Measurements from ENCODE around the gene VAX1.

VAX1 gene

GRCh38 chr10:117139581-117140524, 1.8 kb upstream of the VAX1 start:
- DNase-seq (ENCODE audit: low spot score), result no peak
- no peak for TF ChIP-seq CTCF (IDR thresholded peaks at IDR 0.05; ENCODE audit: extremely low read depth, insufficient read depth, missing control alignments)
- in situ Hi-C loops (cut with MboI; ENCODE audit: low pct_unique_long_range_greater_than_20kb, low sequenced_read_pairs, unreplicated experiment), result no loop called here

GRCh38 chr10:117138838-117139580, 939 bp upstream of the VAX1 start:
- DNase-seq (ENCODE audit: low spot score), result no peak
- no peak for TF ChIP-seq CTCF (IDR thresholded peaks at IDR 0.05; ENCODE audit: extremely low read depth, insufficient read depth, missing control alignments)
- in situ Hi-C loops (cut with MboI; ENCODE audit: low pct_unique_long_range_greater_than_20kb, low sequenced_read_pairs, unreplicated experiment), result no loop called here

DNA sequence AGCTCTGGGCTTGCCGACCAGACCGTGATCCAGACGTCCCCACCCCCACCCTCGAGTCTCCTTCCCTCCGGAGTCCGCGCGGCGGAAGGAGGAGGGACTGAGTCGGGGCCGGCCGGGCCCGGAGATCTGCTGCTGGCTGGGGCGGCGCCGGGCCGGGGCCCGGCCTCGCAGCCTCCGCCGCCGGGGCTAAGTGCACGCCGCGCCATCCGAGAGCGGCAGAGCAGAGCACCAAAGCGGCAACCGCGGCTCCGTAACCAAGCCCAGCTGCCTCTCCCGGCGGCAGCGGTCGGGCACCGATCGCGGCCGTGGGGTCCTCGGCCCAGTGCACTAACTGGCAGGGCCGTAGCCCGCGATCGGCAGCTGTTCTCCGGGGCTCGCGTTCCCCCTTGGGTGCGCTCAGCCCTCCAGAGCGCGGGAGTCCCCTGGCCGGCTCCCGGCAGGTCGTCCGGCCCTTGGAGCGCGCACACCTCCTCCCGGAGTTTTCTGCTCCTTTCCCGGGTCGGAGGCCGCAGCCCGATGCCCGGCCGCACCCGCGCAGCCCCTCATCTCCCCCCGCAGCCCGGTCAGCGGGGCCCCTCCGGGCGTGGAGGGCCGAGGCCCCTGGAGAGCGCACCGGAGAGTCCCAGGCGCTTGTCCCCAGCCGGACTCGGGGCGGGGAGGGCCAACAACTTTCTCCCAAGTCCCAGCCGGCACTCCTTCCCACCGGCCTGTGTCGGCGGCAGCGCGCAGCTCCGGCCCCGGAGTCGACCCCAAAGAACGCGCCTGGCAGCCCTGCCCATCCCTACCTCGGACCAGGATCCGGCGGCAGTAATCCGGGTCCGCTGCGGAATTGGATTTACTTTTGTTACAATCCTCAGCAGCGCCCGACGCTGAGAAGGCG, 799 bp downstream of the VAX1 start:
- in situ Hi-C loops (cut with MboI; ENCODE audit: low pct_unique_long_range_greater_than_20kb, low sequenced_read_pairs, unreplicated experiment), result no loop called here
- no peak for TF ChIP-seq CTCF (IDR thresholded peaks at IDR 0.05; ENCODE audit: extremely low read depth, insufficient read depth, missing control alignments)
- peak; percentile 47 for DNase-seq (ENCODE audit: low spot score)

- no peak for DNase-seq (ENCODE audit: low spot score)
- TF ChIP-seq CTCF (IDR thresholded peaks at IDR 0.05; ENCODE audit: extremely low read depth, insufficient read depth, missing control alignments), result no peak
- in situ Hi-C loops (cut with MboI; ENCODE audit: low pct_unique_long_range_greater_than_20kb, low sequenced_read_pairs, unreplicated experiment), result no loop called here
Observed at GRCh38 chr10:117136391-117136975, 1.6 kb downstream of the VAX1 start.

DNA sequence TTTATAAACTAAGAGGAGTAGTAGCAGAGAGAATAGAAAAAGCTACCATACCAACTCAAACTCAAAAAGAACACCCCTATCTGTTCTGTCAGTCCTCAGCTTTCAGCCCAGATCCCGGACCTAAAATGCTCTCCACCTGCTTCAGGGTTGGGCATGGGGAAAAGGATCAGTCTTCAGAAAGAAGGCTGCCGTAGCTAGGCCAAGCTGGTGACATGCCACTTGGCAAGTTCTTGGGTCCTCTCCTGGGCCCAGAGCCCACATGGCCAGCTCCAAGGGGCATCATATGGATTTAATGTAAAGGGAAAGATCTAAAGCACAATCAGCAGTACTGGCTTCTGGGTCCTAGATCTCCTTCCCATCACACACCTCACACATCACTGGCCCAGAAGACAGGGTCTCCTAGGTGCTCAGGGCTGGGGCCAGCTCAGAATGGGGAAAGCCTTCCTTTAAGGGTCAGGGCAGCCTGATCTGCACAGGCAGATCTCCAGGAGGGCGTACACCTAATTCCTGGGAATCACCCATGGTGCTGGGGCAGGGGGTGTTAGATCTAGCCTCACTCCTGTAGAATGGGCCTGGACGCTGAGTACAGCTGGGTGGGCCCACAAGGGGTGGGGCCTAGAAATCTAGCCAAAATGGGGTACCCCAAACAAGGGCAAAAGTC, 2.5 kb downstream of the VAX1 start:
- in situ Hi-C loops (cut with MboI; ENCODE audit: low pct_unique_long_range_greater_than_20kb, low sequenced_read_pairs, unreplicated experiment), result no loop called here
- TF ChIP-seq CTCF (IDR thresholded peaks at IDR 0.05; ENCODE audit: extremely low read depth, insufficient read depth, missing control alignments), result no peak
- DNase-seq (ENCODE audit: low spot score), result no peak
